Motor neuron (in vitro differentiated cells): ENCODE data around the gene JAK1. TPM values are rescaled to one million over a fixed set of nuclear protein-coding genes. Genes with fewer than 3 reads are reported as not detected.

Experiments used
- ATAC-seq, 8 experiments: fragments of 200-7000 bp; cut with Tn5 transposase; replicated peaks in 6 of 8; 2 replicates each; pipeline ENCODE4 v1.8.0; 2021; ENCODE audit warnings: mild to moderate bottlenecking in 8 of 8, moderate library complexity in 8 of 8
- H3K27ac ChIP-seq, 2 donors: fragments of 250-450 bp; sonication (Bioruptor Pico); 2 replicates each; pipeline ENCODE4 v1.9.0; 2021; ENCODE audit warnings: antibody characterized with exemption in 2 of 2, mild to moderate bottlenecking in 2 of 2, moderate library complexity in 1 of 2
- H3K4me1 ChIP-seq, 2 donors: fragments of 250-450 bp; sonication (Bioruptor Pico); replicated peaks in 1 of 2; 2 replicates each; pipeline ENCODE4 v1.6.1; 2021; ENCODE audit warnings: antibody characterized with exemption in 2 of 2, mild to moderate bottlenecking in 2 of 2, moderate library complexity in 1 of 2
- H3K4me3 ChIP-seq, 5 donors: fragments of 250-450 bp; sonication (Bioruptor Pico); 2 replicates each; pipeline ENCODE4 v1.9.0; 2021; ENCODE audit warnings: antibody characterized with exemption in 5 of 5, mild to moderate bottlenecking in 5 of 5, moderate library complexity in 4 of 5
- WGBS, 10 experiments: fragments of 450-650 bp; shearing (Covaris generic); methylation state at CpG; one replicate each; pipeline ENCODE4 v1.0.0; 2022; 5-methylcytosine and 5-hydroxymethylcytosine counted together
- in situ Hi-C, 9 experiments: fragments of 400-800 bp; cut with MboI; loops; one replicate each; pipeline ENCODE4 v1.15.0; 2021; ENCODE audit warnings: low sequenced_read_pairs in 9 of 9, low pct_unique_long_range_greater_than_20kb in 2 of 9; ENCODE audit not compliant: unreplicated experiment in 9 of 9
- total RNA-seq, 8 experiments: library from RNA; unstranded; fragments of 300-600 nt; gene quantifications; 2 replicates each; pipeline versions ENCODE4 v1.2.3 to v1.2.4, GENCODE V29; 2022

The JAK1 gene
- total RNA-seq, 8 experiments from 2014 or later: 44.8 to 149 (median 73.3) TPM

GRCh38 chr1:64886877-64887276, 79.5 kb downstream of the JAK1 start:
- WGBS, 10 experiments: 20 to 100% (median 59%) methylated on average over 1 to 4 of the region's 4 CpGs; no CpG with 5 or more reads in 2 of the 10 experiments
- in situ Hi-C loops: no loop called here
- H3K27ac ChIP-seq: no peak overlapping the region
- H3K4me3 ChIP-seq: no peak overlapping the region
- H3K4me1 ChIP-seq: peaks cover 4 to 8% of the 10 kb centered on the region in 2 donors
- ATAC-seq: peak in 2 of 8 experiments; percentile 30 to 47

GRCh38 chr1:64885648-64886047, 80.7 kb downstream of the JAK1 start:
- in situ Hi-C loops: no loop called here
- Histone ChIP-seq H3K27ac (no peak overlapping the region), H3K4me3 (no peak overlapping the region), H3K4me1 (peaks cover 0 to 6% of the 10 kb centered on the region in 2 donors)
- ATAC-seq: no peak
- WGBS, 10 experiments: 48 to 100% (median 93%) methylated on average over 1 to 6 of the region's 6 CpGs

- in situ Hi-C loops: no loop called here
- Histone ChIP-seq H3K27ac (no peak overlapping the region), H3K4me3 (no peak overlapping the region), H3K4me1 (peaks cover 0 to 6% of the 10 kb centered on the region in 2 donors)
- 76 to 100% (median 95%) methylated on average over 1 to 5 of the region's 5 CpGs; no CpG with 5 or more reads in 1 of the 10 experiments for WGBS, 10 experiments
- ATAC-seq: no peak
These were observed 81.9 kb downstream of the JAK1 start for GRCh38 chr1:64884261-64885040.

GRCh38 chr1:64882574-64883255, 83.6 kb downstream of the JAK1 start:
- H3K27ac ChIP-seq: no peak overlapping the region
- H3K4me1 ChIP-seq: peaks cover 0 to 6% of the 10 kb centered on the region in 2 donors
- in situ Hi-C loops: no loop called here
- ATAC-seq: no peak
- no peak overlapping the region for H3K4me3 ChIP-seq
- 76 to 95% (median 89%) methylated on average over 3 to 10 of the region's 11 CpGs; no CpG with 5 or more reads in 3 of the 10 experiments for WGBS, 10 experiments

DNA sequence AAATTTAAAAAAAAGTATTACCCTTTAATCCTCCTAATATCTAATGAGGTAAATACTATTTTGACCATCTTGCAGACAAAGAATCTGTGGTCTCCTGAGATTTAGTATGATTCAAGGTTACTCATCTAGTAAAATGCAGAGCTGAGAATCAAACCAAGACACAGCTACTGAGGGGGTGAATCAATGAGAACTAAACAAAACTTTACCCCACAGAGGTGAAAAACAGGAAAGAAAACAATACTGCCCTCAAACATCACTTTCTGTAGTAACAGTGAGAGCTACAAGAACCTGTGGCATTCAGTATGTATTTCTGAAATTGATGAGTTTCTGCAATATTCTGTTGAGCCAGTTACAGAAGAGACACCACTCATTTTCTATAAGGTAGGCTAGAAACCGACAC, 85.1 kb downstream of the JAK1 start:
- Histone ChIP-seq H3K4me1 (no peaks in the 10 kb centered on the region), H3K27ac (no peak overlapping the region), H3K4me3 (no peak overlapping the region)
- in situ Hi-C loops: no loop called here
- no peak for ATAC-seq
- 82 to 100% (median 100%) methylated on average over 1 of the region's 1 CpG; no CpG with 5 or more reads in 2 of the 10 experiments for WGBS, 10 experiments

DNA sequence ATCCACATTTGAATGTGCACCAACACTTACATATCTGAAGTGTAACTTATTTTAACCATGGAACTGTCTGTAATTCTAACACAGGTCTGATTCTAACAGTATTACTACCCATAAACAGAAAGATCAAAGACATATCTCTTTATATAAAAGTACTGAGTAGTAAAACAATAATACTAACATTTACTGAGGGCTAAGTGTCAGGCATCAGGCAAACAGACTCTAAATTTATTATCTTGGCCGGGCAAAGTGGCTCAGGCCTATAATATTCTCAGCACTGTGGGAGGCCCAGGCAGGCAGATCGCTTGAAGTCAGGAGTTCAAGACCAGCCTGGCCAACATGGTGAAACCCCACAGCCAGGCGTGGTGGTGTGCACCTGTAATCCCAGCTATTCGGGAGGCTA, 85.9 kb downstream of the JAK1 start:
- in situ Hi-C loops: no loop called here
- Histone ChIP-seq H3K4me3 (no peak overlapping the region), H3K4me1 (no peaks in the 10 kb centered on the region), H3K27ac (no peak overlapping the region)
- WGBS, 10 experiments: 80 to 100% (median 98%) methylated on average over 1 to 4 of the region's 4 CpGs; no CpG with 5 or more reads in 4 of the 10 experiments
- no peak for ATAC-seq

DNA sequence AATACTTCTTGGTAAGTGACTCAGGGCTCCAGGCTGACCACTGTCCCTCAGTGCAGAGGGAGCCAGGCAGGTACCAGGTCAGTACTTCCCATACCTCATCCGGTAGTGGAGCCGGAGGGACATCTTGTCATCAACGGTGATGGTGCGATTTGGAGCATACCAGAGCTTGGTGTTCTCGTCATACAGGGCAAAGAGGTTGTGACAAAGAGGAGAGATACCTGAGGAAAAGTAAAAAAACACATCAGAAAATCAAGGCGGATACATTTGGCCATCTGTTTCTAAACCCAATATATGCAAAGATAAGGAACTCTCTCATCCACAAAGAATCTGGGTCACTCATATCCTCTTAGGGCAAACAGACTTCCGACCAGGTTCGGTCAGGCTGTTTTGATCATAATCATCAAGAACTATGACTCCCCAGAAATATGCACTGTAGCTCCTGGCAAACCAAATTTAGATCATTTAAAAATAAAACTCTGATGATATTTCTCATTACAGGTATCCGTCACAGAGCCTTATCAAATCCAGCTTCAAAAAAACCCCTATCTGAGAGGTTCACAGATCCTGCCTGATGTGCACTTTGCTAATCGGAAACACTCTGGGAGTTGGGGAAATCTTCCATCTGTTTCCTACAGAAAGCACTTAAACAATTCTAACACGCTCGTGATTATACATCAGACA, 87.3 kb downstream of the JAK1 start:
- WGBS, 10 experiments: 55 to 94% (median 89%) methylated on average over 1 to 12 of the region's 12 CpGs
- in situ Hi-C loops: no loop called here
- no peak overlapping the region for H3K27ac ChIP-seq
- ATAC-seq: peak in 1 of 8 experiments; percentile 23
- peaks cover 0 to 7% of the 10 kb centered on the region in 2 donors for H3K4me1 ChIP-seq
- H3K4me3 ChIP-seq: no peak overlapping the region

DNA sequence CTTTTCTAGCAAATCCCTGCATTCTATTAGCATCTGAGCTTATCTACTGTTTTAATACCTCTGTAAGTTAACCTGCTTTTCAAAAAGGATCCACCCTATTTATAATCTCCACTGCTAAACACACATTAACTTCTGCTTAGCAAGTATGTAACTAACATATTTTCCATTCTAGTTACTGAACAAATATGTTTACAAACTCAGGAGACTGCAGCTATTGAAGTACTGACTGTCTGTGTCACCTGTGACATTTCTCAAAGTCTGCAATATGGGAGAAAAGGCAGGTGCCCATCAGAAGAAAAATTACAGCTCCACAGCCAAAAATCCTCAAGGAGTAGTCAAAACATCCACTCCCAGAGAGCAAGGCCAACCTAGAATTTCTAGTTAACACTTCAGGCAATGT, 88.3 kb downstream of the JAK1 start:
- peaks cover 0 to 7% of the 10 kb centered on the region in 2 donors for H3K4me1 ChIP-seq
- no peak for ATAC-seq
- no peak overlapping the region for H3K4me3 ChIP-seq
- H3K27ac ChIP-seq: no peak overlapping the region
- in situ Hi-C loops: no loop called here

DNA sequence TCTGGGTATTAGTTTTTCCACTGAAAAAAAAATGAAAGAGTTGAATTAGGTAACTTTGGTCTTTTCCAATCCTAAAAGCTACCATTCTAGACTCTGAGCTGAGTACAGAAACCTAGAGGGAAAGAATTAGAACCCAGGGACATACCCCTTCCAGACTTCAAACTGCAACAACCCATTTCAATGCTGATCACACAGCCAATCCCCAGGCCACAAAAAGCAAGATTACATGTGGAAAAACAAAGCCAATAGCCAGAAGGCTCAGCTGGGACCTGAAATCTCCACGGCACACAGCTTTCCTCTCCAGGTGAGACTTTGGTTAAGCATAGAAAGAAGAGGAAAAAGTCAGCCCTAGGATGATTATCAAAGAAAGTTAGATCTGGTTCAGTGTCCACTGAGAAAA, 88.8 kb downstream of the JAK1 start:
- in situ Hi-C loops: no loop called here
- no peak overlapping the region for H3K4me3 ChIP-seq
- 78 to 100% (median 91%) methylated on average over 1 of the region's 1 CpG; no CpG with 5 or more reads in 5 of the 10 experiments for WGBS, 10 experiments
- no peak overlapping the region for H3K27ac ChIP-seq
- no peak for ATAC-seq
- peaks cover 0 to 7% of the 10 kb centered on the region in 2 donors for H3K4me1 ChIP-seq

DNA sequence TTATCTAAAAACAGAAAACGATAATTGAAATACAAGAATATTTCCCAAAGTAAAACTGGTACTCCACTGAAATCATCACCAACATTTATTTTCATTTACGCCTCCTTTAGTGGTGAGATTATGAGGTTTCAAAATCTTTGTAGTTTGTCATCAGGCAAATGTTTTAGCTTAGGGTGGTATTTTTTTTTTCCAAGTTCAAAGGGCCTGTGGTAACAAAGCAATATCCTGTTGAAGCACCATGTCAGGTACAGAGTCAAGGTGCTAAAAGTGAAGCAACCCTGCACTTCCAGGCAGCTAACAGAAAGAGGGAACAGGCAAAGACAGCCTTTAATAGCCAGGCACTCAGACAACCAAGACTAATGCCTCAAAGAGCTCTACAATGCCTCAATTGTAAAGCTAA, 89.2 kb downstream of the JAK1 start:
- ATAC-seq: no peak
- no peak overlapping the region for H3K27ac ChIP-seq

DNA sequence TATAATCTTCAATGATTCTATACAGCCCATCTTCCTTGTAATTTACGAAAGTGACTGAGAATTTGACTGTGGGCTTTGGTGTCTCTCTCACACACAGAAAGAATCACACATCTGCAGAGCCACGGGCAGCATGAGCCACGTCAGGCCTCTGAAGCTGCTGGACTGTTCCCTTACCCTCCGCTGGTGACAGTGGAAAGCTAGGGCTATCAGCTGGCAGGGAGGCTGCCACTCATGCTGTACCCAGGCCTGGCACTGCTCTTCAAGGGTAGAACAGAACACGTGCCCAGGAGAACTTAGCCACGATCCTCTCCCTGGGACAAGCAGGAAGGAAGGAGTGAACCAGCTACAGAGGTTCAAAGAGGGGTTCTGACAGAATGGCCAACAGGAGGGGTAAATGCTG, 90.7 kb downstream of the JAK1 start:
- 93 to 100% (median 97%) methylated on average over 2 to 5 of the region's 6 CpGs; no CpG with 5 or more reads in 3 of the 10 experiments for WGBS, 10 experiments
- H3K27ac ChIP-seq: no peak overlapping the region
- ATAC-seq: no peak
- peaks cover 0 to 7% of the 10 kb centered on the region in 2 donors for H3K4me1 ChIP-seq
- in situ Hi-C loops: no loop called here
- H3K4me3 ChIP-seq: no peak overlapping the region

More for the DNA sequence above, 89.2 kb downstream of the JAK1 start:
- Histone ChIP-seq H3K4me1 (peaks cover 0 to 7% of the 10 kb centered on the region in 2 donors), H3K4me3 (no peak overlapping the region)
- in situ Hi-C loops: no loop called here
- WGBS, 10 experiments: 73 to 100% (median 89%) methylated on average over 2 of the region's 2 CpGs

GRCh38 chr1:64875101-64875500, 91.2 kb downstream of the JAK1 start:
- peaks cover 0 to 7% of the 10 kb centered on the region in 2 donors for H3K4me1 ChIP-seq
- no peak overlapping the region for H3K4me3 ChIP-seq
- ATAC-seq: peak in 2 of 8 experiments; percentile 12 to 17
- in situ Hi-C loops: no loop called here
- WGBS, 10 experiments: 70 to 100% (median 96%) methylated on average over 1 to 10 of the region's 10 CpGs; no CpG with 5 or more reads in 1 of the 10 experiments
- H3K27ac ChIP-seq: no peak overlapping the region

DNA sequence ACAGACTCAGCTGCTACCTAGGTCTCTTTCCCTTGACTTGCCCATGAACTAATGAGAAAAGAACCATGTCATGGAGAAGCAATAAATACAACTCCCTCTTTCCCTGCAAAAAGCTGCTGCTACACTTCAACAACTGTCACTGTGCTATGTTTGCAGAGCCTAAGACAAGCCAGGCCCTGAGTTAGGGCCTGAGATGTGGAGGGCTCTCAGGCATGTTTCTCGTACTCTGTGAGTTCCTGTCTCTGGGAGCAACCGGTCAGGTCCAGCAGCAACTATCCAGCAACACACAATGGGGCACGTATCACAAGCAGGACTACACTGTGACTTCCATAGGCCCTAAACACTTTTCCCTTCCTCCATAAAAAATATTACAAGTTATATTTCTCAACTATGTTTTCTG, 91.7 kb downstream of the JAK1 start:
- H3K27ac ChIP-seq: no peak overlapping the region
- no peak overlapping the region for H3K4me3 ChIP-seq
- ATAC-seq: peak in 4 of 8 experiments; percentile 42 to 90 (median 53)
- in situ Hi-C loops: no loop called here
- peaks cover 0 to 7% of the 10 kb centered on the region in 2 donors for H3K4me1 ChIP-seq
- 74 to 94% (median 88%) methylated on average over 2 to 3 of the region's 3 CpGs; no CpG with 5 or more reads in 6 of the 10 experiments for WGBS, 10 experiments
